ENCODE data around the gene LRRC37B.
"Not testable (repeated sequence)": the region's sequence is repeated elsewhere in the genome, so short reads cannot be mapped to it uniquely, and the experiment has no call there.

- not testable (repeated sequence) for TF ChIP-seq CTCF, POLR2A (IDR thresholded peaks at IDR 0.05)
These were observed 78.0 kb downstream of the LRRC37B start for GRCh38 chr17:32084942-32085829.
